WERI-Rb-1 (cell line): ENCODE measurements around the gene ELOVL6.

ENCODE experiments used
- DNase-seq: peaks from one replicate; pipeline ENCODE4 v3.0.0-alpha.2; 2020
- H3K27ac ChIP-seq: fragments of 250-450 bp; sonication (Bioruptor Pico); 2 replicates; pipeline ENCODE4 v1.5.1; 2020; ENCODE audit warnings: mild to moderate bottlenecking, moderate library complexity
- H3K27me3 ChIP-seq: fragments of 250-450 bp; sonication (Bioruptor Pico); 2 replicates; pipeline ENCODE4 v1.5.1; 2021; ENCODE audit warnings: mild to moderate bottlenecking, low read depth, moderate library complexity; ENCODE audit not compliant: insufficient read depth, severe bottlenecking
- H3K36me3 ChIP-seq: fragments of 250-450 bp; sonication (Bioruptor Pico); 2 replicates; pipeline ENCODE4 v1.5.1; 2020; ENCODE audit warnings: mild to moderate bottlenecking, moderate library complexity
- H3K4me3 ChIP-seq: 2 replicates; pipeline ENCODE4 v1.5.1; 2011; ENCODE audit warnings: low read depth, mild to moderate bottlenecking, control low read depth, low read length
- H3K9me3 ChIP-seq: fragments of 250-450 bp; sonication (Bioruptor Pico); 2 replicates; pipeline ENCODE4 v1.5.1; 2021; ENCODE audit warnings: mild to moderate bottlenecking, moderate library complexity; ENCODE audit not compliant: severe bottlenecking
- CTCF ChIP-seq: IDR thresholded peaks from 2 replicates; pipeline ENCODE4 v1.5.1; 2011; ENCODE audit warnings: low read depth, mild to moderate bottlenecking, control low read depth, inconsistent platforms, low read length

The ELOVL6 gene

DNA sequence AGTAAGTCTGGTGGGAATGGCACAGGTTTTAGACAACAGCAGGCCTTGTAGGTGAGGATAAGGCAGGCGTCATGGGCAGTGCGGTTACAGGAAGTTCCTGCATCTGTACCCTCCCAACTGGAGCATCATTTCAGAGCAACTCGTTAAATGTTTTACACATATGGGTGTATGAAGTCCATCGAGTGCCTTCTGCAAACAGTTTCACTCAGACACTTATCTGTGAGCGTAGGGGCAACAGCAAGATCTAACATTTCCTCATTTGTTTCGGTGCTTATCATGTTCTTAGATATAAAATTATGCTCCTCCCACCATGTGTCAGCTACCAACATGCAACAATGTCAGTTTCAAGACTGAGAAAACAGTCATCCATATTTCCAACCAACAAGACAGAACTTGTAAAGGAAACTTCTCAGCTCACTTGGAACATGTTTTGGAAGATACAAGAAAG lies 69.9 kb downstream of the ELOVL6 start:
- no peaks in the 10 kb centered on the region for H3K36me3 ChIP-seq
- H3K9me3 ChIP-seq: no peaks in the 10 kb centered on the region
- H3K27ac ChIP-seq: no peak overlapping the region
- no peak for DNase-seq
- H3K27me3 ChIP-seq: no peaks in the 10 kb centered on the region
- no peak overlapping the region for H3K4me3 ChIP-seq
- no peak for TF ChIP-seq CTCF

DNA sequence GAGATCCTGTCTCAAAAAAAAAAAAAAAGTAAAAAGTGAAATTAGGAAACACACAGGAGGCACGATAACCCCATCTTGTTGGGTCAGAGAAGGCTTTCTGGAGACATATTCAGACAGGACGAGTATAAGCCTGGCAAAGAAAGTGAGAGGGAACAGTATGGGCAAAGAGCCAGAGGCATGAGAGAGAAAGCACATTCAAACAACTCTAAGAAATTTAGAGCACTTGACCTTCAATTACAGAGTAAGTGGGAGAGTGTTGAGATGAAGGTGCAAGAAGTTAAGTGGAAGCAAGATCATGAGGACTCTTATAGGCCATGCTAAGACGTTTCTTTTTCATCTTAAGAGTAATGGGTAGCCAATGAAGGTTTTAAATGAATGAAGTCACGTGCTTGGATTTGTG lies 70.4 kb downstream of the ELOVL6 start:
- Histone ChIP-seq H3K36me3 (no peaks in the 10 kb centered on the region), H3K9me3 (no peaks in the 10 kb centered on the region), H3K27me3 (no peaks in the 10 kb centered on the region), H3K4me3 (no peak overlapping the region), H3K27ac (no peak overlapping the region)
- no peak for TF ChIP-seq CTCF
- DNase-seq: no peak

GRCh38 chr4:110124711-110125110 lies 73.7 kb downstream of the ELOVL6 start:
- no peak for DNase-seq
- H3K27ac ChIP-seq: no peak overlapping the region
- TF ChIP-seq CTCF: no peak
- peaks cover 4% of the 10 kb centered on the region; the same call in 1 of the 2 replicates for H3K36me3 ChIP-seq
- H3K9me3 ChIP-seq: no peaks in the 10 kb centered on the region
- H3K27me3 ChIP-seq: no peaks in the 10 kb centered on the region
- no peak overlapping the region for H3K4me3 ChIP-seq

DNA sequence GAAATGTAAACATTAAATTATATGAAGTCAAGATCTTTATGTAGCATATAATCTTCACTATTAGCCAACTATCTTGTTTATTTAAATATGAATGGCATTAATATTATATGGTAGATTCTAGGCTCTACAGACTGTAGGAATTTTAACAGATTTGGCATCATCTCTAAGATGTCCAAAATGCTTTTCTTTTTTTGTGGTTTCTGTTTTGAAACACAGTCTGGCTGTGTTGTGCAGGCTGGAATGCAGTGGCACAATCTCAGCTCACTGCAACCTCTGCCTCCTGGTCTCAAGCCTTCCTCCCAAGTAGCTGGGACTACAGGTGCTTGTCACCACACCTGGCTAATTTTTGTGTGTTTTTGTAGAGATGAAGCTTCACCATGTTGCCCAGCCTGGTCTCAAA lies 76.2 kb downstream of the ELOVL6 start:
- peaks cover 4% of the 10 kb centered on the region; the same call in 1 of the 2 replicates for H3K36me3 ChIP-seq
- no peaks in the 10 kb centered on the region for H3K27me3 ChIP-seq
- H3K9me3 ChIP-seq: no peaks in the 10 kb centered on the region
- DNase-seq: no peak
- TF ChIP-seq CTCF: no peak
- no peak overlapping the region for H3K4me3 ChIP-seq
- no peak overlapping the region for H3K27ac ChIP-seq

GRCh38 chr4:110120506-110120905 lies 77.9 kb downstream of the ELOVL6 start:
- no peaks in the 10 kb centered on the region for H3K27me3 ChIP-seq
- no peaks in the 10 kb centered on the region for H3K9me3 ChIP-seq
- no peak overlapping the region for H3K4me3 ChIP-seq
- no peak for TF ChIP-seq CTCF
- no peak for DNase-seq
- no peak overlapping the region for H3K27ac ChIP-seq
- H3K36me3 ChIP-seq: peaks cover 6% of the 10 kb centered on the region; the same call in 1 of the 2 replicates

DNA sequence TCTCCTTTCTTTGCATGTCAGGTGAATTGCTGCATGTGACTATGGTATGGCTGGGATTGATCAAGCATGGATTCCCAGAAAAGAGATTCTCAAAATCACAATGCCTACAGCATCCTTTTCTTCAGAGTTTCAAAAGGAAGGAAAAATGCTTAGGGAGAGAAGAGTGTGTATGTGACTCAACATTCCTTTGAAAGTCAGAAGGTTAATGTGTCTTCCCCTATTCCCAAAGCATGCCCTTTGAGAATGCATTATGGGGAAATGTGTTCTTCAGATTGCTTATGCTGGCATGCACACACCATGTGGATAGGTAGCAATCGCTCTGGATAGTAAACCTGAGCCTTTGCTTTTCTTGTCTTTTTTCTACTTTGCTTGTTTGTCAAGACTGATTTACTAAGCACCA lies 78.5 kb downstream of the ELOVL6 start:
- no peak overlapping the region for H3K4me3 ChIP-seq
- no peaks in the 10 kb centered on the region for H3K9me3 ChIP-seq
- no peak overlapping the region for H3K27ac ChIP-seq
- no peak for DNase-seq
- TF ChIP-seq CTCF: no peak
- H3K36me3 ChIP-seq: peaks cover 6% of the 10 kb centered on the region; the same call in 1 of the 2 replicates
- H3K27me3 ChIP-seq: no peaks in the 10 kb centered on the region
